GM21786 (cell line): ENCODE data around the gene KDF1.

Experiments
- ATAC-seq: cut with Tn5 transposase; IDR thresholded peaks from one replicate; pipeline ENCODE4 v1.9.1; 2021; ENCODE audit not compliant: unreplicated experiment

The KDF1 gene

DNA sequence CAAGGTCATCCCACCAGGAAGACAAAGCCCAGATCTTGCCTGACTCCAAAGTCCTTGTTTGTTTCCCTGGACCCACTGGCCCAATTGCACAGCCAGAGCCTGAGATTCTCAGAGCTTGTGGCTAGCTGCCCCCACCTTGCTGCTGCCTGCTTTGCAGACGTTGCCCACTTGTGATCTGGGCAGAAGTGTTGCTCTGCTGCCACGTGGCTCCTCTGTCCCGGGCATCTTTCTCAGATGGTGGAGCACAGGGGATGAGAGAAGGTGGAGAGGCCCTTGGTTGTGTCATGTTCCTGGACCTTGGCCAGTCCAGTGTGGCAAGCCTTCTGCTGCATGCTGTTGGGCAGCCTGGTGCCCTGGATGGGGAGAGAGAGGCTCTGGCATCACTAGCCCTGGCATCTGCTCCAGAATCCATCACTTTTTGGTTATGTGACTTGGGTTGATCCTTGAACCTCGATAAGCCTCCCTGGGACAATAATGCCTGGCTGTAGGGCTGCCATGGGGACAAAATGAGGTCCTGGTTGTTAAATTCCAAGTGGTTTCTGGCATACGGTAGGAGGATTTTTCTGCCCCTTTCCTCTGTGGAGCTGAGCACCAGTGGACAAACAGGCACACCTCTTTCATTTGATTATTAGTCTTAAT, 44.9 kb downstream of the KDF1 start:
- ATAC-seq, result no peak

DNA sequence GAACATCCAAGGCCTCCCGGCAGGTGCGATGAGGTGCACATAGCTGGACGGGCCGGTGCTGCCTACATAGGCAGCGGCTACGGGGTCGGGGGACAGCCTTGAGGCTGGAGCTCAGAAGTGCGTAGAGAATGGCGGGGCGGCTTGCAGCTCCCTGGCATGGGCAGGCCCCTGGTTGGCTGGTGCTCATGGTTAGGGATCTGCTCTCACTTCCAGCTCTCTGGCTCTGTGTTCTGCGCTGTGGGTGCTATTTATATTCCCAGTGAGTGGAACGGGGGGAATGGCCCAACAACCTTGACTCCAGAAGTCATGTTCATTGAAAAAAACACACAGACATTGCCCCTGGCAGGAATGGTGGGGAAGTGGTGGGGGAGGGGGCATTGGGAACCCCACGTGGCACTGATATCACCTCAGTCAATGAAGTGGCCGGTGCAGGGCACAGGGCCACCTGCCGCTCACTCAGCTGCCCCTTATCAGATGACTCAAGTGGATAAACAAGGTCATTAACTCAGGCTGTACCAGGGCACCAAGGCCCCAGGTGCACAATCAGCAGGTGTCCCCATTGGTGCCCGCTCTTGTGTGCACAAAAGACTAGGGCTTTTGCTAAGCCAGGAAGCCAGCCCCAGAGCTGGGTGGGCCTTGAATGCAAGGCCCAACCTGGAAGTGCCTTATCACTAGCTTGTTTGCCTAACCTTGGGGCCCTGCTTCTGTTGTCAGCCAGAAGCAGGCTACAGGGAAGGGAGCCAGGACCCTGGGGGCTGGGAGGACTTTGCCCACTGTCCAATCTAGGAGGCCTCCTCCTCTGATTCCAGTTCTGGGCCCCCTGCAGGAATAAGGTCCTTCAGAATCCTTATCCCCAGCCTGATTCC, 46.3 kb downstream of the KDF1 start, which contains the start of gene NR0B2:
Gene NR0B2 (minus strand): TSS at position 222 of the 866 bp plus-strand sequence. CDS start 35 bp downstream, at position 187.
- no peak for ATAC-seq

- ATAC-seq, result no peak
Measured at GRCh38 chr1:26913389-26913753, 46.9 kb downstream of the KDF1 start.

GRCh38 chr1:26912147-26912490, 48.1 kb downstream of the KDF1 start:
- ATAC-seq, result no peak

GRCh38 chr1:26911399-26912146, 48.7 kb downstream of the KDF1 start:
- ATAC-seq, result no peak

DNA sequence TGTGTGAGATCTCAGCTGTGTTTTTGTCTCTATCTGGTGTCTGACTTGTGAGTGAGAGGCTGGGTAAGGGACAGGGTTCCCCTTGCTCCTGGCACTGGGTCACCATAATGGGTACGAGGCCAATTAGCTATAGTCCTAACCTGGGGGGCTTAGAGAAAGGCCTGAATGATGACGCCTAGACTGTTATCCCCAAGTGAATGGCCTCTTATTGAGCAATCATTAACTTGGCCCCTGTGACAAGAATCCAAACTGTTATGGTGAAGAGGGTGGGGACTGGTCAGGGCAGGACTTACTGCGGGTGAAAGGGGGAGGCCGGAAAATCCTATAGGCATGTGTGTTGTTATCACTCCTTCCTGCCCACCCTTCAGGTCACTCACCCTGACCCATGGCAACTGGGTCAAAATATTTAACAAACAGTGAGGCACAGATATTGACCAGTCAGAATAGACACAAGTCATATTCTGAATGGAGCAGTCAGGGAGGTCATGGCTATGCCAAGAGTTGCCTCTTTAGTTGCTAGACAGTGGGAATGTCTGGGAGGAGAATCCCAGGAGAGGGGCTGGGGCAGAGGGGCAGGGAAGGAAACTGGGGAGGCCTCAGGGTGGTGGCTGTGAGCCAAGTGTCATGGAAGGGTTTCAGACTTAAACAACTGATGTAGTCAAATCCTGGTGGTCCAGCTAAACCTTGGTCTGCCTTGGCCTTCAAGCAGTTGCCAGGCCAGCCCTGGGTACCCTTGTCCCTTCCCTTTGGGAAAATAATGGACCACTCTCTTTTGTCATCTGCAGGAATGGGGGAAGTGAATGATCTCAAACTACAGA, 49.7 kb downstream of the KDF1 start:
- ATAC-seq, result no peak

DNA sequence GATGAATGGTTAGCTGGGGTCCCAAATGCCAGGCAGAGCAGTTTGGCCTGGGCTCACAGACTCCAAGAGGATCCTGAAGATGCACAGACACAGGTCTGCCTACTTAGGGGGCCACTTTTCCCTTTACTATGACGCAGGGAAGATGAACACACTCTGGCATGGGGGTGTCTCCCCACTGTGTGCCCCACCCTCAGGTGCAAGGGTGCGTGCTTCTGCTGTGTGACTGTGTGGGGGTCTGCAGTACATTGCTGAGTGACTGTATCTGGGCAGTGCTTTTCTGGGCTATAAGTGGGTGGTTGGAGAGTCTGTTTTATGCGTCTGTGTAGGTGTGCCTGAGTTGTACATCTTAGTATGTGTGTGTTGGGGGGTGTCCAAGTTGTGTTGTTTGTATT, 50.3 kb downstream of the KDF1 start:
- ATAC-seq, result no peak

DNA sequence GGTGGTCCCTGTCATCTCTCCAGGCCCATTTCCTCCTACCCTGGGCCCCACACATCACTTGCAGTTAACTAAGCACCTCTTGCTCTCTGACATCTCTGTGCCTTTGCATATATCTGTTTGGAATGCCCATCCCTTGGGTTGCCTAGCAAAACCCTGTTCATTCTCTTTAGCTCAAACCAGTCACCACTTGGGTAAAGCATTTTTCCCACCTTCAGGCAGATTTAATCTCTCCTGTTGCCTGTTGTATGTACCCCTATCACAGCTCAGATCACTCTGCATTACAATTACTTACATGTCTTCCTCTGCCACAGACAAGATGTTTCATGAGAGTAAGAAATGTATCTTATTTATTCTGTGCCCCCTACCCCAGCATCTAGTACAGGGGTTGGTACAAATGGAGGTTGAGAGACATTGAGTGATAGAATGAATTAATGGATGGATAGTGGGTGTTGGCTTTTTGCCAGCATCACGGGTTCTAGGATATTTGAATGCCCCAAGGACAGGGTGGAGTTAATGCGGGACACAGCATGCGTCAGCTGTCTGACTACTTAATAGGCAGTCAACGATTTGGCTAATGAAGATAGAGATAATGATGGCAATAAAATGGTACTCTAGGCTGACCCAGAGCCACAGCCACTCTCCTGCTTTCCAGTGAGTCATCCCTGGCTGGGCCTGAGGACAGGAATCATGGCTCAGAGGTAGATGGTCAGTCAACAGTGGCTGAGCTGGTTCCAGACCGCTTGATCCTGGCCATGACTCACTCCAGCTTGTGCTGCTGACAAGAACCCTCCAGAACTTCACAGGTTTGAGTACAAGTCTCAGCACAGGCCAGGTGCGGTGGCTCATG, 53.0 kb downstream of the KDF1 start:
- no peak for ATAC-seq

GRCh38 chr1:26900815-26901511, 59.3 kb downstream of the KDF1 start:
- ATAC-seq, result no peak

GRCh38 chr1:26900001-26900814, 60.1 kb downstream of the KDF1 start, which contains the start of gene GPATCH3:
GPATCH3 (minus strand) TSS chr1:26900467; CDS start chr1:26900442, 25 bp downstream.
- no peak for ATAC-seq
